Neural progenitor cell (in vitro differentiated cells): ENCODE results near the gene IQCE. TPM values are rescaled to one million over a fixed set of nuclear protein-coding genes. Genes with fewer than 3 reads are reported as not detected.

Source experiments
- DNase-seq: peaks from one replicate; pipeline ENCODE4 v3.0.0-alpha.2; 2016; ENCODE audit warnings: low spot score
- H2AFZ ChIP-seq: fragments of 200-600 bp; sonication (generic); replicated peaks from 2 replicates; pipeline ENCODE4 v1.6.1; 2016; ENCODE audit warnings: antibody characterized with exemption
- H3F3A ChIP-seq: fragments of 200-600 bp; sonication (generic); 2 replicates; pipeline ENCODE4 v1.6.1; 2016; ENCODE audit warnings: antibody characterized with exemption, low read depth
- H3K27ac ChIP-seq: fragments of 200-600 bp; sonication (generic); 2 replicates; pipeline ENCODE4 v1.5.1; 2016; ENCODE audit warnings: mild to moderate bottlenecking
- H3K27me3 ChIP-seq: fragments of 200-600 bp; sonication (generic); 2 replicates; pipeline ENCODE4 v1.6.1; 2016; ENCODE audit warnings: mild to moderate bottlenecking, moderate library complexity
- H3K36me3 ChIP-seq: fragments of 200-600 bp; sonication (generic); 2 replicates; pipeline ENCODE4 v1.5.1; 2016
- H3K4me1 ChIP-seq: fragments of 200-600 bp; sonication (generic); 2 replicates; pipeline ENCODE4 v1.6.1; 2016; ENCODE audit warnings: mixed run types
- H3K4me2 ChIP-seq: fragments of 200-600 bp; sonication (generic); 2 replicates; pipeline ENCODE4 v1.6.1; 2016
- H3K4me3 ChIP-seq: fragments of 200-600 bp; sonication (generic); 2 replicates; pipeline ENCODE4 v1.5.1; 2016
- H3K79me2 ChIP-seq: fragments of 200-600 bp; sonication (generic); 2 replicates; pipeline ENCODE4 v1.6.1; 2016; ENCODE audit warnings: low read depth
- H3K9ac ChIP-seq: fragments of 200-600 bp; sonication (generic); 2 replicates; pipeline ENCODE4 v1.6.1; 2016
- H3K9me3 ChIP-seq: fragments of 200-600 bp; sonication (generic); 2 replicates; pipeline ENCODE4 v1.5.1; 2016; ENCODE audit warnings: low read depth
- H4K20me1 ChIP-seq: fragments of 200-600 bp; sonication (generic); 2 replicates; pipeline ENCODE4 v1.6.1; 2016; ENCODE audit warnings: low read depth
- H3K27ac Mint-ChIP-seq: 3 replicates; pipeline ENCODE4 v1.8.0; 2021; ENCODE audit warnings: mixed read lengths
- H3K27me3 Mint-ChIP-seq: 2 replicates; pipeline ENCODE4 v1.8.0; 2022; ENCODE audit warnings: low read depth, mild to moderate bottlenecking, inconsistent platforms, moderate library complexity, mixed read lengths; ENCODE audit not compliant: insufficient read depth
- H3K36me3 Mint-ChIP-seq: 3 replicates; pipeline ENCODE4 v1.8.0; 2021; ENCODE audit warnings: mixed read lengths
- H3K4me1 Mint-ChIP-seq: 3 replicates; pipeline ENCODE4 v1.8.0; 2021; ENCODE audit warnings: mixed read lengths
- H3K4me3 Mint-ChIP-seq: 3 replicates; pipeline ENCODE4 v1.8.0; 2021; ENCODE audit warnings: mild to moderate bottlenecking, moderate library complexity, mixed read lengths
- H3K9me3 Mint-ChIP-seq: 3 replicates; pipeline ENCODE4 v1.8.0; 2020; ENCODE audit warnings: mixed read lengths
- CTCF ChIP-seq: fragments of 200-600 bp; sonication (generic); IDR thresholded peaks from 2 replicates; pipeline ENCODE4 v1.5.1; 2017; ENCODE audit warnings: antibody characterized with exemption, mild to moderate bottlenecking
- EZH2 ChIP-seq: fragments of 200-600 bp; sonication (generic); IDR thresholded peaks from 2 replicates; pipeline ENCODE4 v1.6.1; 2017; ENCODE audit warnings: antibody characterized with exemption, mild to moderate bottlenecking, moderate library complexity
- EZH2phosphoT487 ChIP-seq: fragments of 200-600 bp; sonication (generic); IDR thresholded peaks from 2 replicates; pipeline ENCODE4 v1.6.1; 2017; ENCODE audit warnings: antibody characterized with exemption
- total RNA-seq: library from RNA; depleted of rRNA; stranded (reverse); fragments of >200 nt; gene quantifications from 2 replicates; pipeline ENCODE4 v1.2.3, GENCODE V29; 2015; ENCODE audit warnings: low replicate concordance

IQCE gene
- total RNA-seq, 1 donor from 2014 or later: 4.6 TPM

GRCh38 chr7:2567679-2568278 is 9.0 kb downstream of the IQCE start:
- H3K4me2 ChIP-seq: no peak overlapping the region
- H3K4me1 ChIP-seq: peaks cover 32% of the 10 kb centered on the region
- H2AFZ ChIP-seq: no peak overlapping the region
- H3K36me3 Mint-ChIP-seq: peaks cover 9% of the 10 kb centered on the region
- no peaks in the 10 kb centered on the region for H3K36me3 ChIP-seq
- peaks cover 24% of the 10 kb centered on the region for H3F3A ChIP-seq
- peak; percentile 67 for TF ChIP-seq CTCF
- TF ChIP-seq EZH2phosphoT487: no peak
- no peak for TF ChIP-seq EZH2
- H3K4me3 Mint-ChIP-seq: no peak overlapping the region
- H3K27ac Mint-ChIP-seq: no peak overlapping the region
- no peak overlapping the region for H3K9ac ChIP-seq
- peaks cover 4% of the 10 kb centered on the region for H4K20me1 ChIP-seq
- no peaks in the 10 kb centered on the region for H3K27me3 ChIP-seq
- H3K27ac ChIP-seq: no peak overlapping the region
- H3K27me3 Mint-ChIP-seq: no peaks in the 10 kb centered on the region
- peaks cover 50% of the 10 kb centered on the region for H3K4me1 Mint-ChIP-seq
- DNase-seq: peak; percentile 76
- H3K79me2 ChIP-seq: peaks cover 6% of the 10 kb centered on the region
- no peaks in the 10 kb centered on the region for H3K9me3 Mint-ChIP-seq
- H3K9me3 ChIP-seq: no peaks in the 10 kb centered on the region
- H3K4me3 ChIP-seq: no peak overlapping the region

- no peak overlapping the region for H3K4me3 ChIP-seq
- peaks cover 6% of the 10 kb centered on the region for H3K36me3 Mint-ChIP-seq
Measured at GRCh38 chr7:2568521-2569223, 9.9 kb downstream of the IQCE start.

GRCh38 chr7:2569421-2569820 is 10.6 kb downstream of the IQCE start:
- Mint-ChIP-seq H3K36me3 (peaks cover 9% of the 10 kb centered on the region), H3K27me3 (no peaks in the 10 kb centered on the region), H3K9me3 (no peaks in the 10 kb centered on the region), H3K4me3 (no peak overlapping the region), H3K4me1 (peaks cover 55% of the 10 kb centered on the region), H3K27ac (no peak overlapping the region)
- H3K79me2 ChIP-seq: peaks cover 5% of the 10 kb centered on the region
- peaks cover 28% of the 10 kb centered on the region for H3F3A ChIP-seq
- no peak overlapping the region for H3K4me3 ChIP-seq
- H2AFZ ChIP-seq: no peak overlapping the region
- no peak for DNase-seq
- H3K27me3 ChIP-seq: no peaks in the 10 kb centered on the region
- TF ChIP-seq CTCF (no peak), EZH2 (no peak), EZH2phosphoT487 (no peak)
- no peaks in the 10 kb centered on the region for H3K9me3 ChIP-seq
- no peak overlapping the region for H3K9ac ChIP-seq
- no peaks in the 10 kb centered on the region for H3K36me3 ChIP-seq
- peak overlapping the region; percentile 60 for H3K4me2 ChIP-seq
- H3K27ac ChIP-seq: no peak overlapping the region
- H4K20me1 ChIP-seq: peaks cover 10% of the 10 kb centered on the region
- H3K4me1 ChIP-seq: peaks cover 32% of the 10 kb centered on the region

More at GRCh38 chr7:2568521-2569223, 9.9 kb downstream of the IQCE start:
- Histone ChIP-seq H3K27me3 (no peaks in the 10 kb centered on the region), H3K79me2 (peaks cover 6% of the 10 kb centered on the region), H3F3A (peaks cover 24% of the 10 kb centered on the region), H4K20me1 (peaks cover 4% of the 10 kb centered on the region), H3K9ac (no peak overlapping the region), H3K4me2 (peak overlapping the region; percentile 60), H3K27ac (no peak overlapping the region), H2AFZ (no peak overlapping the region), H3K36me3 (no peaks in the 10 kb centered on the region), H3K4me1 (peaks cover 32% of the 10 kb centered on the region), H3K9me3 (no peaks in the 10 kb centered on the region)
- no peaks in the 10 kb centered on the region for H3K9me3 Mint-ChIP-seq
- DNase-seq: no peak
- H3K27ac Mint-ChIP-seq: peak overlapping the region; percentile 42
- no peak overlapping the region for H3K4me3 Mint-ChIP-seq
- no peak for TF ChIP-seq EZH2
- TF ChIP-seq CTCF: no peak
- TF ChIP-seq EZH2phosphoT487: no peak
- no peaks in the 10 kb centered on the region for H3K27me3 Mint-ChIP-seq
- peaks cover 50% of the 10 kb centered on the region for H3K4me1 Mint-ChIP-seq
